Kidney (tissue), 14 donors: ENCODE results near the gene SMYD3. TPM values are rescaled to one million over a fixed set of nuclear protein-coding genes. Genes with fewer than 3 reads are reported as not detected.
A peak's percentile ranks its signal among the peaks of the same experiment; 100 is the strongest.

Experiments
- DNase-seq, 5 donors: peaks; one replicate each; pipeline ENCODE4 v3.0.0-alpha.2; 2013 to 2020
- FAIRE-seq: peaks from 2 replicates; lab custom pipeline; 2012; peaks lifted over from hg19 to GRCh38; lab: Jason Lieb, UNC
- H3K27ac ChIP-seq, 2 donors: one replicate each; pipeline ENCODE4 v1.7.0; 2013; ENCODE audit warnings: low read depth in 2 of 2, low read length in 2 of 2, inconsistent platforms in 1 of 2
- H3K27me3 ChIP-seq: one replicate; pipeline ENCODE4 v1.7.1; 2013; ENCODE audit warnings: low read length, inconsistent platforms; ENCODE audit not compliant: control insufficient read depth, insufficient read depth
- H3K36me3 ChIP-seq, 3 donors: one replicate each; pipeline versions ENCODE4 v1.7.0 to v1.7.1; 2013; ENCODE audit warnings: low read length in 3 of 3, control low read depth in 1 of 3, inconsistent platforms in 1 of 3; ENCODE audit not compliant: insufficient read depth in 3 of 3, control insufficient read depth in 2 of 3
- H3K4me1 ChIP-seq, 3 donors: one replicate each; pipeline versions ENCODE4 v1.7.0 to v1.7.1; 2013; ENCODE audit warnings: low read length in 3 of 3, inconsistent platforms in 1 of 3, low read depth in 1 of 3; ENCODE audit not compliant: control insufficient read depth in 2 of 3, insufficient read depth in 2 of 3
- H3K4me3 ChIP-seq, 3 donors: one replicate each; pipeline versions ENCODE4 v1.7.0 to v1.8.1; 2013; ENCODE audit warnings: low read length in 3 of 3, control low read depth in 1 of 3, inconsistent platforms in 1 of 3
- H3K9ac ChIP-seq, 3 donors: one replicate each; pipeline versions ENCODE4 v1.7.0 to v1.7.1; 2013; ENCODE audit warnings: low read length in 3 of 3, control low read depth in 1 of 3, inconsistent platforms in 1 of 3
- H3K9me3 ChIP-seq, 3 donors: one replicate each; pipeline versions ENCODE4 v1.7.0 to v1.7.1; 2013; ENCODE audit warnings: low read length in 3 of 3, control low read depth in 1 of 3, inconsistent platforms in 1 of 3; ENCODE audit not compliant: control insufficient read depth in 2 of 3, insufficient read depth in 1 of 3
- intact Hi-C: fragments of 100-400 bp; cut with DNase I; formaldehyde crosslinking; loops from one replicate; pipeline ENCODE4 v1.11.1; 2022
- polyA plus RNA-seq: library from polyadenylated mRNA; stranded (reverse); fragments of 350-450 nt; fragmentation: Illumina TruSeq; extraction: RNeasy Lipid Tissue Mini Kit (QIAGEN cat#74804); gene quantifications from one replicate; pipeline ENCODE4 v1.2.3, GENCODE V29; 2014; ENCODE audit warnings: low read depth, low replicate concordance; ENCODE audit not compliant: insufficient read depth
- total RNA-seq: library from RNA; stranded (reverse); fragmentation: NEBNext Ultra II Directional; extraction: Animal tissue kit (Norgen Biotek cat#: 25700); gene quantifications from one replicate; pipeline ENCODE4 v1.2.1, GENCODE V29; 2021
- TF ChIP-seq, protein P1 (sequence below): IDR thresholded peaks from 3 replicates; pipeline ENCODE4 v1.5.1; 2012; ENCODE audit warnings: mild to moderate bottlenecking, moderate library complexity, borderline replicate concordance; ENCODE audit not compliant: insufficient read depth; ENCODE audit errors: extremely low read depth
- donor health status: control.
- donor health status: control.
- donor health status: control.
- donor health status: control.
- donor health status: control.
- donor health status: DM: yes; HTN: yes; CAD: no.
- donor health status: Normal renal cell carcinoma (clear cell type).

The SMYD3 gene
- total and polyA plus RNA-seq, 2 donors from 2014 or later, result 23.3 to 23.9 TPM

DNA sequence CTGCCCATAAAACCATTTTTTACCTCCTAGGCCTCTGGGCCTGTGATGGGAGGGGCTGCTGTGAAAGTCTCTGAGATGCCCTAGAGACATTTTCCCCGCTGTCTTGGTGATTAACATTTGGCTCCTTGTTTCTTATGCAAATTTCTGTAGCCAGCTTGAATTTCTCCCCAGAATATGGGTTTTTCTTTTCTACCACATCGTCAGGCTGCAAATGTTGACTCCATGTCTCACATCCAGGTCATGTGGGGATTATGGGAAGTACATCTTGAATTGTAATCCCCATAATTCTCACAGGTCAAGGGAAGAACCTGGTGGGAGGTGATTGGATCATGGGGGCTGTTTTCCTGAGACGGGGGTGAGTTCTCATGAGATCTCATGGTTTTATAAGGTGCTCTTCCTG lies 603.2 kb downstream of the SMYD3 start:
- intact Hi-C loops, result no loop called here
- TF ChIP-seq, protein P1, sequence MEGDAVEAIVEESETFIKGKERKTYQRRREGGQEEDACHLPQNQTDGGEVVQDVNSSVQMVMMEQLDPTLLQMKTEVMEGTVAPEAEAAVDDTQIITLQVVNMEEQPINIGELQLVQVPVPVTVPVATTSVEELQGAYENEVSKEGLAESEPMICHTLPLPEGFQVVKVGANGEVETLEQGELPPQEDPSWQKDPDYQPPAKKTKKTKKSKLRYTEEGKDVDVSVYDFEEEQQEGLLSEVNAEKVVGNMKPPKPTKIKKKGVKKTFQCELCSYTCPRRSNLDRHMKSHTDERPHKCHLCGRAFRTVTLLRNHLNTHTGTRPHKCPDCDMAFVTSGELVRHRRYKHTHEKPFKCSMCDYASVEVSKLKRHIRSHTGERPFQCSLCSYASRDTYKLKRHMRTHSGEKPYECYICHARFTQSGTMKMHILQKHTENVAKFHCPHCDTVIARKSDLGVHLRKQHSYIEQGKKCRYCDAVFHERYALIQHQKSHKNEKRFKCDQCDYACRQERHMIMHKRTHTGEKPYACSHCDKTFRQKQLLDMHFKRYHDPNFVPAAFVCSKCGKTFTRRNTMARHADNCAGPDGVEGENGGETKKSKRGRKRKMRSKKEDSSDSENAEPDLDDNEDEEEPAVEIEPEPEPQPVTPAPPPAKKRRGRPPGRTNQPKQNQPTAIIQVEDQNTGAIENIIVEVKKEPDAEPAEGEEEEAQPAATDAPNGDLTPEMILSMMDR, result no peak
- FAIRE-seq (no peak), DNase-seq (no peak)
- Histone ChIP-seq H3K36me3 (no peaks in the 10 kb centered on the region), H3K27ac (no peak overlapping the region), H3K9me3 (no peaks in the 10 kb centered on the region), H3K27me3 (no peaks in the 10 kb centered on the region), H3K4me3 (no peak overlapping the region), H3K4me1 (no peaks in the 10 kb centered on the region), H3K9ac (no peak overlapping the region)

DNA sequence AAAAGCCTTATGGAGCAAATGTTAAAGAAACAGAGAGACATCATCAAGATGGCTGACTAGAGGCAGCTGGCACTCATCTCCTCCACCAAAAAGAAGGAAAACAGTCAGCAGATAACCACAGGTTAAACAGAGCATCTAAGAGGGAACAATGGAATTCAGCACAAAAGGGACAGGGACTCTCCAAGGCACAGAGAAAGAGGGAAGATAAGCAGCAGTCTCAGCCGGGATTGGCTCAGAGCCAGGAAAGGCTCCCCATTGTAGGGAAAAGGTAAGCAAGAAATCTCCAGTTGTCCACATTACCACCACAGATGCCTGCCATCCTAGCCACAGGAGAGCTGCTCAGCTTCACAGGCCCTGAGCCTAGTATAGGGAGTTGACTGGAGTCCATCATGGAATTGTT lies 605.5 kb downstream of the SMYD3 start:
- Histone ChIP-seq H3K4me1 (no peaks in the 10 kb centered on the region), H3K36me3 (no peaks in the 10 kb centered on the region), H3K9ac (no peak overlapping the region), H3K27ac (no peak overlapping the region), H3K27me3 (no peaks in the 10 kb centered on the region), H3K9me3 (no peaks in the 10 kb centered on the region), H3K4me3 (no peak overlapping the region)
- FAIRE-seq, result no peak
- DNase-seq, result peak in 1 of 5 donors; percentile 18
- TF ChIP-seq, protein P1, result no peak
- intact Hi-C loops, result no loop called here

DNA sequence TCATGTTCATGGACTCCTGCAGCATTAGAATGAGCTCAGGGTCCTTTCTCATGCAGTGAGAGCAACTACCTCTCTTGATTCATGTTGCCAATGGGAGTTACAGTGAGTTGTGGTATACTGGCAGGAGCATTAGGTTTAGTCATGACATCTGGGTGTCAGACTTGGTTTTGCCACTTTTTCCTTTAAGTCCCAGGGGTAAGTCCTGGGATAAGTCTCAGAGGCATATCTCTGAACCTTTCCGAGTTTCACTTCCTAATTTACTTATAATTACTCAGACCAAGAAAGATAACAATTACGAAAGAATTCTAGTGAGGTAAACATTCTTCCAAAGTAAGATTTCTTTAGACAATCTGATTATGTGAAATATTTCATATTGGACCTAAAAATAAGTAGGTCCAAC lies 606.0 kb downstream of the SMYD3 start:
- H3K27ac ChIP-seq, result no peak overlapping the region
- H3K4me1 ChIP-seq, result no peaks in the 10 kb centered on the region
- H3K36me3 ChIP-seq, result no peaks in the 10 kb centered on the region
- DNase-seq, result no peak
- H3K9ac ChIP-seq, result no peak overlapping the region
- no peak overlapping the region for H3K4me3 ChIP-seq
- H3K27me3 ChIP-seq, result no peaks in the 10 kb centered on the region
- no peak for FAIRE-seq
- intact Hi-C loops, result no loop called here
- TF ChIP-seq, protein P1, result no peak
- no peaks in the 10 kb centered on the region for H3K9me3 ChIP-seq

DNA sequence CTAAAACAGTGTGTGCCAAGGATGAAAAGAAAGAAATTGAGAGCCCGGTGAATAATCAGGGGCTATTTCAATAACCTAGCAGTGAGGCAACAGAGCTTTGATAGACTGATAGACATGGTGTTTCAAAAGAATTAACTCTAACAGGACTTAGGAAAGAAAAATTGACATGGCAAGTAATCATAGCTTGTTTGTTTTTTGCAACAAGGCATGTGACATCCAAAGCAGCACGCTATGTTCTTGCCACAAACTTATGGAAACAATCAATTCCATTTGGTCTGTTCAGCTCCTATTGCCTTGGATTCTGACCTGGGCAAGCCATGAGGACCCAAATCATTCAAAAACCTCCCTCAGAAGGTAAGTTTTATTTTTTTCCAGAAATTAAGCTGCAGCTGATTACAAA lies 608.5 kb downstream of the SMYD3 start:
- H3K9ac ChIP-seq, result no peak overlapping the region

More for the DNA sequence above, 608.5 kb downstream of the SMYD3 start:
- H3K27ac ChIP-seq, result no peak overlapping the region
- no peaks in the 10 kb centered on the region for H3K36me3 ChIP-seq
- no peak for DNase-seq
- intact Hi-C loops, result no loop called here
- H3K4me3 ChIP-seq, result no peak overlapping the region
- no peaks in the 10 kb centered on the region for H3K4me1 ChIP-seq
- H3K27me3 ChIP-seq, result no peaks in the 10 kb centered on the region
- TF ChIP-seq, protein P1, result no peak
- no peaks in the 10 kb centered on the region for H3K9me3 ChIP-seq
- FAIRE-seq, result no peak
